Activated T-cell treated with anti-CD3 and anti-CD28 coated beads for 4 hours (primary cell): ENCODE data around the gene CDK17.
A peak's percentile ranks its signal among the peaks of the same experiment; 100 is the strongest.
"Not testable (repeated sequence)": the region's sequence is repeated elsewhere in the genome, so short reads cannot be mapped to it uniquely, and the experiment has no call there.

ENCODE experiments used
- DNase-seq: peaks from one replicate; pipeline ENCODE4 v3.0.0-alpha.2; 2020

Gene CDK17

DNA sequence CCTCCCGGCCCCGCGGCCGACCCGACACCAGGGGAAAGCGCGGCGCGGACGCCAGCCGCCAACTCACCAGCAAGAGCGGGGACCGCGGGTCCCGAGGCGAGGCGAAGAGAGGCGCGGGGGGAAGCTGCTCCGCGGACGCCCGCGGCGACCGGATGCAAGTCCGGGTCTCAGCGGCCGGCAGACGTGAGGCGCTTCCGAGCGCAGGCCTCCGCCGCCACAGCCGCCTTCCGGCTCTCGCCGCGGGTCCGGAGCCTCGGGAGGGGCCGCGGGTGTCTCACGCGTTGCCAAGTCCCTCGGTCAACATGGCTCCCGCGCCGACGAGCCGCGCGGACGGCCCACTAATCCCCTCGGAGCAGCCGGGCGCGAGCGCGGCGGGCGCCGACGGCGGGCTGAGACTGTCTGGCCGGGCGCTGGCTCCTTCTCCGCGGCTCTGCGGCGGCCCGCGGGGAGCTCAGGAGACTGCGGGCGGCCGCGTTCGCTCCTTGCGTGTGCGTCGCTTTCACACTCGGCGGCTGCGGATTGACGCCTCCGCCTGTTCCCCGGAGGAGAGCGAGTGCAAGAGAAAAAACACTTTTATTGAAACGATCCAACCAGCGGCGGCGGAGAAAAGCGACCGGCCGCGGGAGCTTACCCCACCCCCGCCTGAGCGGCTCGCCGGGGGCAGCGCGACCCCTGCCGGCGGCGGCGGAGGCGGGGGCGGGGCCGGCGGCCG lies at the start of gene CDK17:
Gene CDK17 (minus strand): TSS at position 521 of the 712 bp plus-strand sequence. CDS start 65,603 bp downstream, outside the sequence.
- DNase-seq: peak; percentile 81

DNA sequence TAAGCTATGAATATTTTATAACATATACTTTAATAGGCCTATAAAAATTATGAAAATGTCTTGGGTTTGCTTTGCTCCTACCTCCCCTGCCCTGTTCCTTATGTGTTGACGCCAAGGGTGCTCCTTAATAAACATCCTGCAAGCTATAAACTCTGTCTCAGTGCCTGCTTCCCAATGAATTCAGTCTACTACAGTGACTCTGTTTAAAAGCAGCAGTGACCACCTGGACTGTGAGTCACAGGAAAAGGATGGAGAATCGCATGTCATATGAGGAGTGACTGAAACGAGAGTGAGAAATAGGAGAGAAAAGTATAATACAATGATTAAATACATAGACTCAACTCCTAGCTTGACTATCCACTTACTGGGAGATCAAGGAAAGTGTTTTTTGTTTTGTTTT lies 48.1 kb upstream of the CDK17 start:
- DNase-seq: no peak

DNA sequence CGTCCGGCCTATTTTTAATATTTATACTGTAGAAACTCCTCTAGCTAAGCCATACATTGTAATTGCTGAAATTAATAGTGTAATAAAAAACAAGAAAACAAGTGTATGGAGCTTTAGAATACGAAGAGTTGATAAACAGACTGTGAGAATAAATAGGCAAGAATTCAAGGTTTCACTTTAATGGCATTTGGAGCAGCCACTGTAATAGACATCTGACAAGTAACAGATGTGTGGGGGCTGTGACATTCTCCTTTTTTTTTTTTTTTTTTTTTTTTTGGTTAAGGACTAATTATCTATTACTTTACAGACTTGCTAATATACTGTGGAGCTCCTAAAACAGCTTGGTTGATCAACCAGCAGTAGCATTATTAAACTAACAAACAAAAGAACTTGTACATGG lies 47.0 kb upstream of the CDK17 start:
- no peak for DNase-seq

GRCh38 chr12:96445691-96446583 lies 45.7 kb upstream of the CDK17 start:
- peak; percentile 33 for DNase-seq

- DNase-seq: no peak
Observed at GRCh38 chr12:96444399-96444798, 44.2 kb upstream of the CDK17 start.

DNA sequence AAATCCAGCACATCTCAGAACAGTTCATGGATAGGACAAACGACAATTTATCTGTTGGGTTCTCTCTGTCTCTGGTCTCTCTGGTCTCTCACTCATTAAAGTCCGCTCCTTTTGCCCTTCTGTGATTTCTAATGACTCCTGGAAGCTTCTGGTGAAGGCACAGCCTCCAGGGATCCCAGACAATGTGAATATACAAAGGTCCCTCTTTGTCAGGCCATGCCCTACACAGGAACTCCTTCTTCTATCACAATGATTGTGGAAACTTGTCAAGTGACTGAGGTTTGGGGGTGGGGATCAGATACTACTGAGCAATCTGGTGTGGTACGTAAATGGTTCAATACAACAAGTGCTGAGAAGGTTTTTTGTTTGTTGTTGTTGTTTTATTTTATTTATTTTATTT lies 42.7 kb upstream of the CDK17 start:
- no peak for DNase-seq

GRCh38 chr12:96441816-96442215 lies 41.6 kb upstream of the CDK17 start:
- no peak for DNase-seq

GRCh38 chr12:96438330-96438729 lies 38.1 kb upstream of the CDK17 start:
- no peak for DNase-seq

DNA sequence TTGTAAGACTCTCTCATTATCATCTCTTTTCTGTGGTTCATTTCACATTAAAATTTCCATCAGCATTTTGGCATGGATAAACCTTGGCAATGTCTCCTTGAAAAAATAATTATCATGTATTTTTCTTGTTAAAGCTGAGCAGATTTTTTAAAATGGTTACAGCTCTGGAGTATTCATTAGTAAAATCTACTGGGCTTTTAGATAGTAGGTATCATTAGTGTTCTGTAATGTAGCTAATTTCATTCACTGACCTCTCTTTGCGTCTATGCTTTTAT lies 36.9 kb upstream of the CDK17 start:
- no peak for DNase-seq

- DNase-seq: no peak
Observed at GRCh38 chr12:96436366-96437170, 36.3 kb upstream of the CDK17 start.

DNA sequence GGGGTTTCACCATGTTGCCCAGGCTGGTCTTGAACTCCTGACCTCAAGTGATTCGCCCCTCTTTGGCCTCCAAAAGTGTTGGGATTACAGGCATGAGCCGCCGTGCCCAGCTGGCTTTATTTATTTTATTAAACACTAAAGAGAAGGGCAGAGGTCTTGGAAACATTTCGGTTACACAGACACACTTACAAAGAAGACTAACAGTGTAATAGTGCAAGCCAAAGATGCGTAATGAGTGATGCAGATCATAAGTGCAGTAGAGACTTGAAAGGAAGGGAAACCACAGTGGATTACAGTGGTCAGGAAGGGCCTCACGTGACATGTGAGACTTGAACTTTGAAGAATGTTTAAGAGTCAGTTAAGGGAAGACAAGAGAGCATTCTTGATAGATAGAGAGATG lies 33.9 kb upstream of the CDK17 start:
- DNase-seq: peak; percentile 49

DNA sequence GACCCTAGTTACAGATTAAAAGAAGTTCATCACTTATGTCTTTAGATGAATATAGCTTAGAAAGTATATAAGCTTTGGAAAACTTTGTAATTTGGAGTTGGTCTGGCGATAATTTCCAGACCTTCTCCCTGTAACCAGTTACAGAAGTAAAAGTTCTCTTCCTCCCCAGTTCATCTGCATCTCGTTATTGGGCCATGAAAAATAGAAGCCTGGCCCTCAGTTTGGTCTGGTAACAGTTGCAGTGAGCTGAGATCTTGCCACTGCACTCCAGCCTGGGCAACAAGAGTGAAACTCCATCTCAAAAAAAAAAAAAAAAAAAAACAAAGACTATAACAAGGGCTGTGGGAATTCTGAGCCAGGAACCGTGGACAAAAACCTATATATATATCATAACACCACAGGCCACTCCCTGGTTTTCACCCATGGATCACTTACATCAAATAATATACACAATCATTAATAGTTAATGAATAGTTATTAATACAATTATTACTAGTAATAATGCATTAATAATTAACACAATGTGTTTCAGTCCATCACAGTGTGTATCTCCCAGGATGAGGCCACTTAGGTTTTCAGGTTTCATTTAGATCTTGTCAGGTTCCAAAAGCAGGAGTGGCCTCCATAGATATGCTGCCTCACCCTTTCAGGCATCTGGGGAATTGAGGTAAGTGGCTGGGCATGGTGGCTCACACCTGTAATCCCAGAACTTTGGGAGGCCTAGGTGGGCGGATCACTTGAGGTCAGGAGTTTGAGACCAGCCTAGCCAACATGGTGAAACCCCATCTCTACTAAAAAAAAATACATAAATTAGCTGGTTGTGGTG lies 32.5 kb upstream of the CDK17 start:
- DNase-seq: not testable (repeated sequence)

DNA sequence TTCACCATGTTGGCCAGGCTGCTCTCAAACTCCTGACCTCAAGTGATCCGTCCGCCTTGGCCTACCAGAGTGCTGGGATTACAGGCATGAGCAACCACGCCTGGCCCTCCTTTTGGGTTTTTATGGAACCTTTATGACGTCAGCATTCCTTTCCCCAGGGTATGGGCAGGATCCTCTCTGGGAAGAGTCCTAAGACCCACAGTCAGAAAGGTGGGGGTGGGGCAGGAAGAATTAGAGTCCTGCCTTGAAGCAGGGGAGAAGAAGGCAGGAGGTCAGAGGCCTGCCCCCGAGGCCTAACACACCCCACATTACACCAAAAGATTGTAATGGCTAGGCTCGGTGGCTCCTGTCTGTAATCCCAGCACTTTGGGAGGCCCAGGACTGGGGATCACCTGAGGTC lies 30.8 kb upstream of the CDK17 start:
- DNase-seq: no peak

GRCh38 chr12:96427269-96427729 lies 27.1 kb upstream of the CDK17 start:
- no peak for DNase-seq

GRCh38 chr12:96425951-96426350 lies 25.7 kb upstream of the CDK17 start:
- no peak for DNase-seq

- no peak for DNase-seq
Observed at GRCh38 chr12:96425321-96425720, 25.1 kb upstream of the CDK17 start.

DNA sequence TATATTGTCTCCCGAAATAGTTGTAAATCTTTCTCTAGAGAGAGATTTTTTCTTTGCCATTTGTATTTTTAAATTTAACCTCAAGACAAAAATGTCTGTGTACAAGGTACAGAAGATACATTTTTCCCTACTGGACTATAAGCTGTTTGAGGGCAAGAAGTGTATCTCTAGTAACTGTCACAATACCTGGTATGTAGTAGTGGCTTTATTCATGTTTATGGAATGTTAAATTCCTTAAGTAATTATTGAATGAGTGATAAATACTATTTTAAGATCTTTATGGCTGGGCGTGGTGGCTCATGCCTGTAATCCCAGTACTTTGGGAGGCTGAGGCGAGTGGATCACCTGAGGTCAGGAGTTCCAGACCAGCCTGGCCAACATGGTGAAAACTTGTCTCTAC lies 24.4 kb upstream of the CDK17 start:
- DNase-seq: no peak

GRCh38 chr12:96422192-96422591 lies 22.0 kb upstream of the CDK17 start:
- DNase-seq: no peak

DNA sequence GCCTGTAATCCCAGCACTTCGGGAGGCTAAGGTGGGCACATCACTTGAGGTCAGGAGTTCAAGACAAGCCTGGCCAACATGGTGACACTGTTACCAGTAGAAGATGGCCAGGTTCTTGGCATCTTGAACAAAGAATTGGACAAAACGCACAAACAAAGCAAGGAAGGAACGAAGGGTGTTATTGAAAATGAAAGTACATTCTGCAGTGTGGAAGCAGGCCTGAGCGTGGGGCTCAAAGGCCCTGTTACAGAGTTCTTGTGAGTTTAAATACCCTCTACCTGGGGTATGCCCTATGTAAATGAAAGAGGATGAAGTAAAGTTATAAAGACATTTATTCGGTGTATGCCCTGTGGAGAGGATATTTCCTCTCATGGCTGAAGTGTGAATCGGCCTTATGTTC lies 20.8 kb upstream of the CDK17 start:
- no peak for DNase-seq

DNA sequence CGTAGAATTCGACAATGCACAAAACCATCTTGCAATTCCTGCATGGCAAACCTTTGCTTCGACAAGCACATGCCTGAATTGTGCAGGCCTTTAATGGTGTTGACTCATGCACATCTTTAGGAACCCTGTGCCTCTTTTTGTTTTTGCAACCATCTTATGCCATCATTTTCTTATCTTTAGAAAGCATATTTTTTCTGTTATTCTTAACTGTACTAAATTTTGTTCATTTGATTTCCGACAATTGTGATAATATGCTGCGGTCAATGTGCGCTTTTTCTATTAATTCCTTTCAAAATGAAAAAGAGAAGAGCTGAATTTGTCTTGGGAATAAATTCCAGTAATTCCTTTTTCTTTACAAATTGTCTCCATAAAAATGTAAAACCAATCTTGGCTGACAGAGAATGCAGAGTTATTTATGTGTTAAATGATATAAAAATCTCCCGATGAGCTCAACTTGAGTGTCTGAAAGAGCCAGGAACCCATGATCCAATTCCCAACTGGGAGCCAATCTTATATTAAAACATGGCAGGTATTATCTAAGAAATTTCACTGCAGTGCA lies 20.1 kb upstream of the CDK17 start:
- DNase-seq: no peak

DNA sequence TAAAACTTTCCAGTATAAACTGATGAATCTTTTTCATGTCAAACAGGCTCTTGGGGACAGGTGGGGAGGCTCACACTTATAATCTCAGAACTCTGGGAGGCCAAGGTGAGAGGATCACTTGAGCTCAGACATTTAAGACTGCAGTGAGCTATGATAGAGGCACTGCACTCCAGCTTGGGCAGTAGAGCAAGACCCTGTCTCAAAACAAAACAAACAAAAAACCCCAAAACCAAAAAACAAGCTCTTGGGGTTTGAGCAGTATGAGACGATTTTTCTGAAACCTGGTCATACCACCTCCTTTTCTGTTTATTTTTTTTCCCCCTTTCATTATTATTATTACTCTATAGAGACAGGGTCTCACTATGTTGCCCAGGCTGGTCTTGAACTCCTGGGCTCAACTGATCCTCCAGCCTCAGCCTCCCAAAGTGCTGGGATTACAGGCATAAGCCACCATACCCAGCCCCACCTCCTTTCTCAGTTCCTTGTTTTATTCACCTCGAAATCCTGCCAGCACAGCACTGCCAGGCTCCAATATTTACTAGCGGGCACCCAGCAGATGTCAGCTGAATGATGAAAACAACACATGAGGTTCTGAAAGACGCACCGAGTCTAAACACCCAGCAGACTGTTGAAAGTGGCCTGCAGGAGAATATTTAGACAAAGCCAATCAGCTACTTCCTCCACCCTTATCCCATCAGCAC lies 19.5 kb upstream of the CDK17 start:
- no peak for DNase-seq

GRCh38 chr12:96417688-96418087 lies 17.4 kb upstream of the CDK17 start:
- DNase-seq: not testable (repeated sequence)
